Measurements from ENCODE around the gene ZFYVE16.
"Not testable (repeated sequence)": the region's sequence is repeated elsewhere in the genome, so short reads cannot be mapped to it uniquely, and the experiment has no call there.

The ZFYVE16 gene

GRCh38 chr5:80411589-80412219 is 3.8 kb downstream of the ZFYVE16 start:
- no peak for DNase-seq

GRCh38 chr5:80414113-80414512 is 6.2 kb downstream of the ZFYVE16 start:
- no peak for DNase-seq

DNA sequence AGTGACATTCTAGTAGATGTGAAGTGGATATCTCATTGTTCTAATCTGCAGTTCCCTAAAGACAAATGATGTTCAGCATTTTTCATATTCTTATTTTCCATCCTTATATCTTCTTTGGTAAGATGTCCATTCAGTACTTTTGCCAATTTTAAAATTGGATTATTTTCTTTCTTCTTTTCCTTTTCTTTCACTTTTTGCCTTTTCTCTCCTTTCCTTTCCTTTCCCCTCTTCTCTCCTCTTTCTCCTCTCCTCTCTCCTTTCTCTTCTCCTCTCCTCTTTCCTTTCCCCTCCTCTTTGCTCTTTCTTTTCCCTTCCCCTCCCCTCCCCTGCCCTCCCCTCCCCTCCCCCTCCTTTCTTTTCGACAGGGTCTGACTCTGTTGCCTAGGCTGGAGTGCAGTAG is 10.1 kb downstream of the ZFYVE16 start:
- no peak for DNase-seq

DNA sequence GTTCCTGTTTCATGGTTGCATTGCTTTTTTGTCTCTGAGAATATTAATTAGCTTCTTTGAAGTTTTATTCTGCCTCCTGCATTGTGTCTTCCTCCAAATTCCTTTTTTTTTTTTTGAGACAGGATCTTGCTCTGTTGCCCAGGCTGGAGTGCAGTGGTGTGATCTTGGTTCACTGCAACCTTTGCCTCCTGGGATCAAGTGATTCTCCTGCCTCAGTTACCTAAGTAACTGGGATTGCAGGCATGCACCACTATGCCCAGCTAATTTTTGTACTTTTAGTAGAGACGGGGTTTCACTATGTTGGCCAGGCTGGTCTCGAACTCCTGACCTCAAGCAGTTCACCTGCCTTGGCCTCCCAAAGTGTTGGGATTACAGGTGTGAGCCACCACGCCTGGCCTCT is 16.5 kb downstream of the ZFYVE16 start:
- DNase-seq, result not testable (repeated sequence)

- no peak for DNase-seq
Measured at GRCh38 chr5:80435476-80435875, 27.6 kb downstream of the ZFYVE16 start.

GRCh38 chr5:80437326-80437725 is 29.5 kb downstream of the ZFYVE16 start:
- DNase-seq, result no peak

- no peak for DNase-seq
Measured at GRCh38 chr5:80438739-80439138, 30.9 kb downstream of the ZFYVE16 start.

DNA sequence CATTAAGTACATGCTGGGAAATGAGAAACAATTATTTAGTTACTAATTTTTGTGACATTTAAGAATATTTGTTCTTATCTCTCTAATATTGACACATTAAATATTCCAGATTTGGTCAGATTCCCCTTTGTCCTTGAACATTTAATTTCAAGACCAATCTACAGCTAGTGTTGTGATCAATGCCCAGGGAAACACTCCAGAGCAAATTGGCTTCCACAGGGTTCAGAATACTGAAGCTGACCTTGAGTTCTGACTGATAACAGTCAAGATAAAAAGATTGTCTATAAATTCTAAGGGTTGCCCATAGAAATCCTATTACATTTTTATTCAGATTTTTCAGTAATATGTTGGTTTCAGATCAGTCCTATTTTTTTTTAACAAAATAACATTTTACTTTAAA is 31.3 kb downstream of the ZFYVE16 start:
- no peak for DNase-seq

- no peak for DNase-seq
Measured at GRCh38 chr5:80442742-80443141, 34.9 kb downstream of the ZFYVE16 start.

DNA sequence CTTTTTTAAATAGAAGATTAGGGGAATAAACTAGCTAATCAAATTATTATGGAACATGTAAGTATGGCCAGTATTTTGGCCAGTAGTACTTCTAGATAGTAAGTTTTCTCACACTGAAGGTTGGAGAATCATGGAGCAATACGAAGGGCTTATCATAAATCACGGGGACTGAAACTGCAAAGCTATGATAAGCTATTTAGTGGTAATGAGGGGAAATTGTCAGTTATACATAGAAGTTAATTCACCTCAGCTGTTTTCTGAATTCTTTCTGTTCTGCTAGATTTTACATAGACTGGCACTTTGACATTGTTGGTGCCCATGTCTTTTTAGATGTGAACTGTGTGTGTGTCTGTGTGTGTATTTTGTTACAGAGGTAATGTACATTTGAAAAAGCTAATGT is 45.5 kb downstream of the ZFYVE16 start:
- no peak for DNase-seq

GRCh38 chr5:80463269-80463668 is 55.4 kb downstream of the ZFYVE16 start:
- no peak for DNase-seq

DNA sequence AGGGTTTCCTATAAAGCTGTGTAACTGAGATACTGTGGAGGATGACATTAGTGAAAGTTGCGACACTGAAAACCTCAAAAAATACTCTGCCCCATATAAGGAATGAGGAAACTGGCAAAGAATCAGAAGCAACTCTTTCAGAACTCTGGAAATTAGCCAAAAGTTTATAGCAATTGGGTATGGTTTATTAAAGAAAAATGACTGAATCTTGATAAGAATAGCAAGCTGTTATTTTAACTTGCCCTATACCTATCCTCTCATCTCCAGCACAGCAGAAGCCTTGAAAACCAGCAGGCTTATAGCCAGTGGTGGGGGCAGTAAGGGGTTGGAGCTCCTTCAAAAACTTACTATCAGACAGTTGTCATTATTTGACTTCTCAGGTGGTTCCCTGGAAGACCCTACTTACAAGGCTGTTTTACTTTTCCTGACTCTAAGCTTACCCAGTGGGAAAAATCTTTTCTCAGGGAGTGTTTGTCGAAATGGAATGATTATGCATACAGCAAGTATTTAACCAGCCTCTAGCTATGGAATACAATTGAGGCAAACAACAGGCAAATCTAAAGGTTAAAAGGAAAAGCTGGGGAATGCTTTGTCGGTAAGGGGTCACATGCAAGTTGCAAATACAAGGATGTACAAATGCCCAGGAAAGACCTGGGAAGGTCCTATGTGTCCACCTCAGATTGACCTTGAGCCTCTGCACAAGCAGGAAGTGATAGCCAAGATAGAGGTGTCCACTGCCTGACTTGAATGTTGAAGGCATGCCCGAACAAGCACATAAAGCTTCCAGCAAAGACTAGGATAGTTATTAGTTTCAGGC is 59.0 kb downstream of the ZFYVE16 start:
- no peak for DNase-seq

DNA sequence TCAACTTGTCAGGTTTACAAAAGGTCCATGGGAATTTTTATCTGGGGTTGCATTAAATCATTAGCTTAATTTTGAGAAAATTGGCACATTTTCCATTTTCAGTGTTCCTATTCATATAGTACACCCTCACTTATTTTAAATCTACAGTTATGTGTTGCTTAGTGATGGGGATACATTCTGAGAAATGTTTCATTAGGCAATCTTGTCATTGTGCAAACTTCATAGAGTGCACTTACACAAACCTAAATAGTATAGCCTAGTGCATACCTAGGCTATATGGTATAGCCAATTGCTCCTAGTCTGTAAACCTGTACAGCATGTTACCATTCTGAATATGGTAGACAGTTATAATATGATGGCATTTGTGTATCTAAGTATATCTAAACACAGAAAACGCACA is 60.3 kb downstream of the ZFYVE16 start:
- DNase-seq, result no peak

GRCh38 chr5:80470631-80471030 is 62.8 kb downstream of the ZFYVE16 start:
- not testable (repeated sequence) for DNase-seq

DNA sequence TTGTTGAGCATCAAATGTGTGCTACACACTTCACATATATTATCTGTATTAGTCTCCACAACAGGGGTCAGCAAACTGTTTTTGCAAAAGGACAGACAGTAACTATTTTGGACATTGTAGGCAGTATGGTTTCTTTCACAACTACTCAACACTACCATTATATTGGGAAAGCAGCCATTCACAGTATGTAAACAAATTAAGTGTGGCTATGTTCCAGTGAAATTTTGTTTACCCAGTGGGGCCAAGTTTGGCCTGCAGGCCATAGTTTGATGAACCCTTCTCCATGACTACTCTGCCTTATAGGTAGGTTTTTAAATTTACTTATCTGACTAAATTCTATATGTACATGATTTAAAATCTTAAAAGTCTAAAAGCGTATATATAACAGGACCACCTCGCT is 67.1 kb downstream of the ZFYVE16 start:
- no peak for DNase-seq

DNA sequence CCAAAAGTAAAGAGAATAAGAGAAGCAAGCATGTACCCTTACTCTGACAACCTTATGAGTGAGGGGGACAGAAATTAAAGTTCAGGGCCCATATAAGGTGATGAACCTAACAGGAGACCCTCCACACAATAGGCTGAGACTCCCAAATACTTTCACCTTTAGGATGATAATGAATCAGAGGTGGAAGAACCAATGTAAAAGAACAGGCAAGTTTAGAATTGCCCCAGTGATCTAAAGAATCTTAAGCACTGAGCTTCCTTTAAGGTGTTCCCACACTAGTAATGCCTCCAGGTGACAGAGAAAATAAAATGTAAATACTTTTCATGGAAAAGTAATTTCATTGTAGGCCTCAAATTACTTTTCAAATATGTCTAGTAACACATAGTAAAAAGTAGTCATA is 71.8 kb downstream of the ZFYVE16 start:
- DNase-seq, result no peak

GRCh38 chr5:80480354-80480753 is 72.5 kb downstream of the ZFYVE16 start:
- no peak for DNase-seq

DNA sequence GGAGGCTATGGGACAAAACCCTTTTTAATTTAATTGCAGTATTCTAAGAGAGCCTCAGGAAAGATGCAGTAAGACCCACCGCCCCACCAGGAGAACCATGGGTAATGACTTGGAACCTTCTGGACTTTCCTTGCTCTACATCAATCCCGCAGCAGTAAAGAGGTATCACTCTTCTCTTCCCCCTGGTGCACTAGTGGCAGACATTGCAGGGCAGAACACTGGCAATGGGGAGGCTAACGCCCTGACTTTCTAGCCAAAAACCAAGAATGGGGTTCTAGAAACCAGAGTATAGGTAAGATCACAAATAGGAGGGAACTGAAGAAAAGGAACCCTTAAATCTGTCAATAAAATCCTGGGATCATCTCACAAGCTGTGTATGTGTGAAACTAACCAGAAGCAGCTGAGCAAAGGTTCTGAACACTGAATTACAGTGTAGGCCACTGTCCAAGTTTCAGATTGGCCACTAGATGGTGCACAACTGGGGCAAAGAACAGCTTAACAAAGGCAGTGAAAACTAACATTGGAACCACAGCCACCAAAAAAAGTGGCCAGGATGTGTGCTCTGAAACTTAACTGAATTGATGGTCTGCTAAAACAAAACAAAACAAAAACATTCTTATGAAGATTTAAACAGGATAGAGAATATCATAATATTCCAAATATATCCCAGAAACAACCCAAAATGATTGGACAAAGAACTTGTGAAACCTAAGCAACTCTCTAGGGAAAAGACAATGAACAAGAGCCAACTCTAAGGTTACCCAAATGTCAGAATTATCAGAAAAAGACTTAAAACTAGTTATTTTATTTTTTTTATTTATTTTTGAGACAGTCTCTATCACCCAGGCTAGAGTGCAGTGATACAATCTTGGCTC is 73.4 kb downstream of the ZFYVE16 start:
- DNase-seq, result peak; percentile 34

DNA sequence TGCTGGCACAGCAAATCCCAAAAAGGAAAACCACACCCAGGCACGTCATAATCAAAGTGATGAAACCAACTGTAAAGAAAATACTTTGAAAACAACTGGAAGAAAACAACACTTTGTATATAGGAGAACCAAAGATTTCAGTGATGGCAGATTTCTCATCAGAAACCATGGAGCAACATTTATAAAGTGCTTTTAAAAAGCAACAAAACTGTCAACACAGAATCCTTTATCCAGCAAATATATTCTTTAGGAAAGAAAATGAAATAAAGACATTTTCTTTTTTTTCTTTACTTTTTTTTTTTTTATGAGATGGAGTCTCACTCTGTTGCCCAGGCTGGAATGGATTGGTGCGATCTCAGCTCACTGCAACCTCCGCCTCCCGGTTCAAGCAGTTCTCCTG is 74.7 kb downstream of the ZFYVE16 start:
- DNase-seq, result no peak

DNA sequence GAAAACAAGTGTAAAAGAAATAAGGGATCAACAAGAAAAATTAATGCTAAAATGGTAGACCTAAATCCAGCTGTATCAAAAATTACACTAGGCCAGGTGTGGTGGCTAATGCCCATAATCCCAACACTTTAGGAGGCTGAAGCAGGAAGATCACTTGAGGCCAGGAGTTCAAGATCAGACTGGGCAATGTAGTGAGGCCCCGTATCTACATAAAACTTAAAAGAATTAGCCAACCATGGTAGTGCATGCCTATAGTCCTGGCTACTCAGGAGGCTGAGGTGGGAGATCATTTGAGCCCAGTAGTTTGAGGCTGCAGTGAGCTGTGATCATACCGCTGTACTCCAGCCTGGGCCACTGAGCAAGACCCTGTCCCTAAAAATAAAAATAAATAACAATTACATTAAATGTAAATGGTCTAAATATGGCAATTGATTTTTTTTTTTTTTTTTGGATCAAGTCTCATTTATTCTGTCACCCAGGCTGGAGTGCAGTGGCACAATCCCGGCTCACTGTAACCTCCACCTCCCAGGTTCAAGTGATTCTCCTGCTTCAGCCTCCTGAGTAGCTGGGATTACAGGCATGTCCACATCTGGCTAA is 75.9 kb downstream of the ZFYVE16 start:
- no peak for DNase-seq

DNA sequence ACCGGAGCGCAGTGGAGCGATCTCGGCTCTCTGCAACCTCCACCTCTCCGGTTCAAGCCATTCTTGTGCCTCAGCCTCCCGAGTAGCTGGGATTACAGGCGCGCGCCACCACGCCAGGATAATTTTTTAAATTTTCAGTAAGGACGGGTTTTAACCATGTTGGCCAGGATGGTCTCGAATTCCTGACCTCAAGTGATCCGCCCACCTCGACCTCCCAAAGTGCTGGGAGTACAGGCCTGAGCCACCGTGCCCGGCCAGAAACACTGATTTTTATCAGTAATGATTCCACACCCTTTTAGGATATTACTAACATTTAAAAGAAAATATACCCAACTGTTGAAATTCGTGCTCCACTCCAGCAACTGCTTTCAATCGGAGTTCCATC is 79.6 kb downstream of the ZFYVE16 start:
- no peak for DNase-seq

GRCh38 chr5:80487829-80488721 is 80.2 kb downstream of the ZFYVE16 start, which contains the start of gene FAM151B:
FAM151B (plus strand) TSS chr5:80488100; CDS start chr5:80488124, 24 bp downstream.
- DNase-seq, result peak; percentile 77

Measured in stimulated activated CD4-positive, alpha-beta T cell treated with anti-CD3 and anti-CD28 coated beads, Interleukin-4, amount 100 ng/mL, for 24 hours (primary cell).